Ishikawa (cell line): ENCODE results near the gene HDGF.

ENCODE experiments used
- CEBPB ChIP-seq: IDR thresholded peaks from 2 replicates; pipeline ENCODE4 v1.6.1; 2012
- CREB1 ChIP-seq: IDR thresholded peaks from 2 replicates; pipeline ENCODE4 v1.6.1; 2012; ENCODE audit warnings: low read depth
- EGR1 ChIP-seq: IDR thresholded peaks from 2 replicates; pipeline ENCODE4 v1.6.1; 2012
- EP300 ChIP-seq: IDR thresholded peaks from 2 replicates; pipeline ENCODE4 v1.6.1; 2012; ENCODE audit warnings: borderline replicate concordance
- FOXM1 ChIP-seq: IDR thresholded peaks from 2 replicates; pipeline ENCODE4 v1.6.1; 2012; ENCODE audit warnings: low read depth, borderline replicate concordance
- MAX ChIP-seq: IDR thresholded peaks from 2 replicates; pipeline ENCODE4 v1.6.1; 2012
- NFIC ChIP-seq: IDR thresholded peaks from 2 replicates; pipeline ENCODE4 v1.6.1; 2012
- RAD21 ChIP-seq: IDR thresholded peaks from 2 replicates; pipeline ENCODE4 v1.6.1; 2012; ENCODE audit warnings: low read depth
- REST ChIP-seq: IDR thresholded peaks from 2 replicates; pipeline ENCODE4 v1.6.1; 2012; ENCODE audit warnings: low read depth, mild to moderate bottlenecking
- TAF1 ChIP-seq: IDR thresholded peaks from 2 replicates; pipeline ENCODE4 v1.6.1; 2012; ENCODE audit warnings: low read depth, mild to moderate bottlenecking
- TCF12 ChIP-seq: IDR thresholded peaks from 2 replicates; pipeline ENCODE4 v1.6.1; 2012; ENCODE audit warnings: low read depth
- TEAD4 ChIP-seq: IDR thresholded peaks from 2 replicates; pipeline ENCODE4 v1.6.1; 2012
- USF1 ChIP-seq: IDR thresholded peaks from 2 replicates; pipeline ENCODE4 v1.6.1; 2012
- YY1 ChIP-seq: IDR thresholded peaks from 2 replicates; pipeline ENCODE4 v1.6.1; 2012; ENCODE audit warnings: low read depth
- ZBTB7A ChIP-seq: IDR thresholded peaks from 2 replicates; pipeline ENCODE4 v1.6.1; 2012; ENCODE audit warnings: low read depth

Gene HDGF

GRCh38 chr1:156789621-156790318 lies 38.3 kb upstream of the HDGF start:
- no peak for TF ChIP-seq USF1
- TF ChIP-seq REST = no peak
- no peak for TF ChIP-seq EP300
- no peak for TF ChIP-seq CREB1
- no peak for TF ChIP-seq RAD21
- no peak for TF ChIP-seq TCF12
- no peak for TF ChIP-seq ZBTB7A
- TF ChIP-seq NFIC = no peak
- no peak for TF ChIP-seq EGR1

- no peak for TF ChIP-seq EGR1
Observed at GRCh38 chr1:156788136-156788535, 36.7 kb upstream of the HDGF start.

DNA sequence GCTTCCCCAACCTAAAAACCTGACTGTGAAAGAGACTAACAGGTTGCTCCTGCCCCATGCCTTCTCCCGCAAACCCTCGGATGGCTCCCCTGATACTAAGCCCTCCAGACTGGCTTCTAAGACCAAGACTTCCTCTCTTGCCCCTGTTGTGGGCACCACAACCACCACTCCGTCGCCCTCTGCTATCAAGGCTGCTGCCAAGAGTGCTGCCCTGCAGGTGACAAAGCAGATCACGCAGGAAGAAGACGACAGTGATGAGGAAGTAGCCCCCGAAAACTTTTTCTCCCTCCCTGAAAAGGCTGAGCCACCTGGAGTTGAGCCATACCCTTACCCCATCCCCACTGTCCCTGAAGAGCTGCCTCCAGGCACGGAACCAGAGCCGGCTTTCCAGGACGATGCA lies 35.2 kb upstream of the HDGF start:
- TF ChIP-seq CEBPB (no peak), ZBTB7A (no peak), REST (no peak), TAF1 (no peak), RAD21 (no peak)

GRCh38 chr1:156785458-156785857 lies 34.0 kb upstream of the HDGF start:
- TF ChIP-seq CREB1 = no peak
- no peak for TF ChIP-seq FOXM1
- no peak for TF ChIP-seq ZBTB7A
- no peak for TF ChIP-seq TCF12
- TF ChIP-seq TAF1 = no peak
- TF ChIP-seq RAD21 = no peak
- TF ChIP-seq MAX = no peak
- TF ChIP-seq USF1 = no peak
- TF ChIP-seq TEAD4 = no peak
- TF ChIP-seq EP300 = no peak

- TF ChIP-seq EP300 (no peak), RAD21 (no peak), CEBPB (no peak), TAF1 (no peak), USF1 (no peak), FOXM1 (no peak), TEAD4 (no peak), TCF12 (no peak), CREB1 (no peak), EGR1 (no peak), NFIC (no peak), REST (no peak), MAX (no peak), ZBTB7A (no peak), YY1 (no peak)
Observed at GRCh38 chr1:156781585-156782186, 30.2 kb upstream of the HDGF start.
